B cell (primary cell): ENCODE measurements around the gene TCEAL4. TPM values are rescaled to one million over a fixed set of nuclear protein-coding genes. Genes with fewer than 3 reads are reported as not detected.
A peak's percentile ranks its signal among the peaks of the same experiment; 100 is the strongest.

Experiments used
- ATAC-seq: fragments of 200-7000 bp; cut with Tn5 transposase; one replicate; pipeline ENCODE4 v1.10.0; 2021; ENCODE audit warnings: low read depth, mild to moderate bottlenecking, moderate number of reproducible peaks, moderate library complexity
- CTCF ChIA-PET: fragments of 350-600 bp; sonication (Branson Sonifier 250); formaldehyde crosslinking; loops from one replicate; lab custom pipeline; 2021; ENCODE audit warnings: antibody characterized with exemption, inconsistent platforms; lab: Charles Lee
- POLR2A ChIA-PET: fragments of 350-600 bp; sonication (Branson Sonifier 250); formaldehyde crosslinking; loops from one replicate; lab custom pipeline; 2021; ENCODE audit warnings: antibody characterized with exemption; lab: Charles Lee
- DNase-seq: peaks from one replicate; pipeline ENCODE4 v3.0.0; 2013
- H2AFZ ChIP-seq: 2 replicates; pipeline ENCODE4 v1.6.1; 2012; ENCODE audit warnings: mild to moderate bottlenecking, low read depth, low read length; ENCODE audit not compliant: insufficient read depth, poor library complexity, severe bottlenecking
- H3K27ac ChIP-seq, 2 donors: 1 replicate in 1 of 2; 2 replicates in 1 of 2; pipeline ENCODE4 v1.5.1; 2012 to 2013; ENCODE audit warnings: low read length in 2 of 2, mild to moderate bottlenecking in 2 of 2, moderate library complexity in 1 of 2
- H3K27me3 ChIP-seq, 4 experiments: fragments of 200-600 bp in 1 of 4; sonication (generic) in 1 of 4; replicated peaks in 1 of 4; 1 replicate in 2 of 4; 2 replicates in 2 of 4; pipeline versions ENCODE4 v1.6.1 to v1.7.0; 2013 to 2016; ENCODE audit warnings: low read length in 3 of 4, mild to moderate bottlenecking in 2 of 4, mixed read lengths in 1 of 4, moderate library complexity in 1 of 4; ENCODE audit not compliant: insufficient read depth in 4 of 4, control insufficient read depth in 3 of 4; ENCODE audit errors: control extremely low read depth in 1 of 4
- H3K36me3 ChIP-seq, 2 experiments: replicated peaks in 1 of 2; 1 replicate in 1 of 2; 2 replicates in 1 of 2; pipeline versions ENCODE4 v1.6.1 to v1.7.1; 2013; ENCODE audit warnings: low read length in 1 of 2; ENCODE audit not compliant: insufficient read depth in 2 of 2, control insufficient read depth in 1 of 2; ENCODE audit errors: control extremely low read depth in 1 of 2, extremely low read depth in 1 of 2
- H3K4me1 ChIP-seq, 2 donors: fragments of 200-600 bp in 1 of 2; sonication (generic) in 1 of 2; 1 replicate in 1 of 2; 2 replicates in 1 of 2; pipeline versions ENCODE4 v1.5.1 to v1.6.1; 2013 to 2017; ENCODE audit warnings: low read length in 2 of 2; ENCODE audit not compliant: control insufficient read depth in 2 of 2, insufficient read depth in 2 of 2
- H3K4me2 ChIP-seq: replicated peaks from 2 replicates; pipeline ENCODE3; 2012; ENCODE audit warnings: mild to moderate bottlenecking, low read depth, low read length; ENCODE audit not compliant: poor library complexity, severe bottlenecking
- H3K4me3 ChIP-seq, 5 experiments: fragments of 200-600 bp in 1 of 5; sonication (generic) in 1 of 5; 1 replicate in 3 of 5; 2 replicates in 2 of 5; pipeline versions ENCODE4 v1.5.1 to v1.7.0; 2011 to 2016; ENCODE audit warnings: low read length in 4 of 5, mild to moderate bottlenecking in 4 of 5, low read depth in 2 of 5, control low read depth in 1 of 5, moderate library complexity in 1 of 5; ENCODE audit not compliant: insufficient read depth in 1 of 5; ENCODE audit errors: control extremely low read depth in 1 of 5, extremely low read depth in 1 of 5
- H3K79me2 ChIP-seq: fragments of 200-600 bp; sonication (generic); one replicate; pipeline ENCODE4 v1.6.0; 2016; ENCODE audit warnings: low read length; ENCODE audit not compliant: control insufficient read depth, insufficient read depth
- H3K9ac ChIP-seq: fragments of 200-600 bp; sonication (generic); 2 replicates; pipeline ENCODE4 v1.6.1; 2017; ENCODE audit warnings: mild to moderate bottlenecking, low read length, moderate library complexity
- H3K9me3 ChIP-seq, 3 donors: one replicate each; pipeline versions ENCODE4 v1.6.1 to v1.7.1; 2013; ENCODE audit warnings: low read length in 2 of 3; ENCODE audit not compliant: control insufficient read depth in 2 of 3, insufficient read depth in 1 of 3; ENCODE audit errors: control extremely low read depth in 1 of 3
- H4K20me1 ChIP-seq: 2 replicates; pipeline ENCODE4 v1.6.0; 2012; ENCODE audit warnings: mild to moderate bottlenecking, low read length; ENCODE audit not compliant: insufficient read depth, control insufficient read depth, poor library complexity, severe bottlenecking
- H3K27ac Mint-ChIP-seq: one replicate; pipeline ENCODE4 v1.8.0; 2021; ENCODE audit warnings: mixed read lengths
- H3K27me3 Mint-ChIP-seq: one replicate; pipeline ENCODE4 v1.8.0; 2021; ENCODE audit warnings: mixed read lengths
- H3K4me1 Mint-ChIP-seq: one replicate; pipeline ENCODE4 v1.8.0; 2021; ENCODE audit warnings: mixed read lengths
- H3K4me3 Mint-ChIP-seq: one replicate; pipeline ENCODE4 v1.8.0; 2021; ENCODE audit warnings: mixed read lengths
- H3K9me3 Mint-ChIP-seq: one replicate; pipeline ENCODE4 v1.8.0; 2022; ENCODE audit warnings: mixed read lengths; ENCODE audit not compliant: insufficient read depth
- EZH2 ChIP-seq: IDR thresholded peaks from 2 replicates; pipeline ENCODE4 v1.6.1; 2012; ENCODE audit warnings: borderline replicate concordance, low read depth, mild to moderate bottlenecking, moderate library complexity, low read length; ENCODE audit not compliant: insufficient read depth, poor library complexity, severe bottlenecking
- WGBS: methylation state at CpG from one replicate; pipeline ENCODE4 v1.1.5; 2013; ENCODE audit warnings: missing lambda C conversion rate; ENCODE audit not compliant: insufficient coverage; 5-methylcytosine and 5-hydroxymethylcytosine counted together
- intact Hi-C: fragments of 100-400 bp; cut with micrococcal nuclease; formaldehyde crosslinking; loops from one replicate; pipeline ENCODE4 v1.10.0; 2022
- polyA plus RNA-seq: library from polyadenylated mRNA; depleted of rRNA; stranded (reverse); fragments of >200 nt; gene quantifications from 2 replicates; pipeline ENCODE4 v1.2.3, GENCODE V29; 2012
- total RNA-seq, 2 donors: library from RNA; stranded (reverse); fragments of 120-200 nt in 1 of 2; gene quantifications; 1 replicate in 1 of 2; 2 replicates in 1 of 2; pipeline versions ENCODE4 v1.2.3 to v1.2.4, GENCODE V29; 2013 to 2022
- TF ChIP-seq, protein P1 (sequence below): fragments of 200-600 bp; IDR thresholded peaks from one replicate; pipeline ENCODE4 v1.8.0; 2022; ENCODE audit warnings: antibody characterized with exemption, mild to moderate bottlenecking

TCEAL4 gene
- total and polyA plus RNA-seq, 2 donors (not counting 1 experiment from before 2014, with no cell fraction given), result 3.0 to 23.1 TPM

DNA sequence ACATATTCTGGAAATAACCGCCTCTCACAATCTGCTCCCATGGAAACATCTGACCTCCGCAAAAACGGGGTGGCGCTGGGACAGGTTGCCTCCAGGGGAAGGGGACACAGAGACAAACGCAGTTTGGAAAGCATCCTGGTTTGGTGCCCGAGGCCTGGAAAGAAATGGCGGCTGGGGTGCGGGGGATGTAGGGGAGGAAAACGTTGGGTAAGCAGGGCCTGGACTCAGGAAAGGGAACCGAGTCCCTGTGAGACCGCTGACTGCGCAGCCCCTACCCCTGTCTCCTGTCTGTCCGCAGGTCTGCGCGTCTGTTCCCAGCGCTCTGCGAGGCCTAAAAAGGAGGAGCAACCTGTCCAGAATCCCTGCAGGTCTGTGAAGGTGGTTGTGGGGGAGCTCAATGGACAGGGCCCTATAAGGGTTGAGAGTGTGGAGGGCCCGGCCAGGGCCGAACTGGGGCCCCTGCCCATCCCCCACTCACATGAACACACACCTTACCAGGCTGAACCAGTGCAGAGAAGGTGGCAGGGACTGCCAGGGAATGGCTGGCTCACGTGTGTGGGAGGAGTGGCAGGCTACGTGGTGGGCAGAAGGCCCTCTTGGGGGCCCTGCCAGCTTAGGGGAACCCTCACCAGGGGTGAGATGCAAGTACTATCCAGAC lies 23.1 kb downstream of the TCEAL4 start:
- Histone ChIP-seq H3K27me3 (no peaks in the 10 kb centered on the region), H3K4me3 (peak overlapping the region in 4 of 5 experiments; percentile 63 to 74 (median 66)), H3K36me3 (no peaks in the 10 kb centered on the region), H3K27ac (peak overlapping the region in 1 of 2 donors; percentile 66), H3K79me2 (no peaks in the 10 kb centered on the region), H3K9me3 (no peaks in the 10 kb centered on the region), H3K9ac (peak overlapping the region; percentile 76), H2AFZ (peak overlapping the region; percentile 76), H4K20me1 (no peaks in the 10 kb centered on the region), H3K4me1 (peaks cover 4 to 10% of the 10 kb centered on the region in 2 donors), H3K4me2 (peak overlapping the region; percentile 77)
- Mint-ChIP-seq H3K4me3 (peak overlapping the region; percentile 83), H3K27ac (peak overlapping the region; percentile 80), H3K27me3 (peaks cover 4% of the 10 kb centered on the region), H3K4me1 (peaks cover 7% of the 10 kb centered on the region), H3K9me3 (no peaks in the 10 kb centered on the region)
- 0% methylated on average over 7 of the region's 21 CpGs for WGBS
- ATAC-seq (peak; percentile 7), DNase-seq (no peak)
- CTCF ChIA-PET, result interaction anchor here (1.0 kb wide), 1 partner anchor 10 kb away, joined by 4 read pairs; no protein-coding TSS in a partner anchor
- no peak for TF ChIP-seq EZH2
- TF ChIP-seq, protein P1, sequence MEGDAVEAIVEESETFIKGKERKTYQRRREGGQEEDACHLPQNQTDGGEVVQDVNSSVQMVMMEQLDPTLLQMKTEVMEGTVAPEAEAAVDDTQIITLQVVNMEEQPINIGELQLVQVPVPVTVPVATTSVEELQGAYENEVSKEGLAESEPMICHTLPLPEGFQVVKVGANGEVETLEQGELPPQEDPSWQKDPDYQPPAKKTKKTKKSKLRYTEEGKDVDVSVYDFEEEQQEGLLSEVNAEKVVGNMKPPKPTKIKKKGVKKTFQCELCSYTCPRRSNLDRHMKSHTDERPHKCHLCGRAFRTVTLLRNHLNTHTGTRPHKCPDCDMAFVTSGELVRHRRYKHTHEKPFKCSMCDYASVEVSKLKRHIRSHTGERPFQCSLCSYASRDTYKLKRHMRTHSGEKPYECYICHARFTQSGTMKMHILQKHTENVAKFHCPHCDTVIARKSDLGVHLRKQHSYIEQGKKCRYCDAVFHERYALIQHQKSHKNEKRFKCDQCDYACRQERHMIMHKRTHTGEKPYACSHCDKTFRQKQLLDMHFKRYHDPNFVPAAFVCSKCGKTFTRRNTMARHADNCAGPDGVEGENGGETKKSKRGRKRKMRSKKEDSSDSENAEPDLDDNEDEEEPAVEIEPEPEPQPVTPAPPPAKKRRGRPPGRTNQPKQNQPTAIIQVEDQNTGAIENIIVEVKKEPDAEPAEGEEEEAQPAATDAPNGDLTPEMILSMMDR, result no peak
- intact Hi-C loops, result no loop called here
- POLR2A ChIA-PET, result interaction anchor here (1.0 kb wide), 1 partner anchor 23 kb away, joined by 3 read pairs; the partner anchor contains the start of gene TCEAL4

DNA sequence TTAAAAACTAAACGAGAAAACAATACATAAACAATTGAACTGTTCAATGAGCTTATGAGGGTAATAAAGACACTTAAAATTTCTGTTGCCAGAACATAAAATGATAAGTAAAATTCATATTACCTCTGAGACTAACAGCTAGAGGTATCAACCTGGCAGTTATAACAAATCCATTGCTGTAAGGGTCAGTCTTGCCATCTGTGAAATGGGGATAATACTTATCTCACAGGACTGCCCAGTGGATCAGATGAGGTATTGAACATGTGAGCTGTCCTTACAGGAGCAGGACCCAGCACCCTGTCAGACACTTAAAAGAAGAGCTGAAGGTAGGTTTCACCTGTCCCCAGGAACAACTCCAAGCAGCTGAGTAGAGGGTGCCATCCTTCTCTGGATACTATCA lies 25.0 kb downstream of the TCEAL4 start:
- Mint-ChIP-seq H3K4me1 (peaks cover 7% of the 10 kb centered on the region), H3K4me3 (no peak overlapping the region), H3K27ac (no peak overlapping the region), H3K9me3 (no peaks in the 10 kb centered on the region), H3K27me3 (peaks cover 4% of the 10 kb centered on the region)
- Histone ChIP-seq H3K9ac (no peak overlapping the region), H3K4me1 (peaks cover 4 to 10% of the 10 kb centered on the region in 2 donors), H3K4me3 (no peak overlapping the region), H4K20me1 (no peaks in the 10 kb centered on the region), H2AFZ (no peak overlapping the region), H3K27me3 (no peaks in the 10 kb centered on the region), H3K79me2 (no peaks in the 10 kb centered on the region), H3K4me2 (no peak overlapping the region), H3K27ac (no peak overlapping the region), H3K9me3 (no peaks in the 10 kb centered on the region), H3K36me3 (no peaks in the 10 kb centered on the region)
- CTCF ChIA-PET, result no interaction called here
- TF ChIP-seq, protein P1, result no peak
- TF ChIP-seq EZH2, result no peak
- no peak for ATAC-seq
- intact Hi-C loops, result no loop called here
- DNase-seq, result no peak
- POLR2A ChIA-PET, result no interaction called here
- WGBS, result no CpG with 5 or more reads among the region's 1 CpG
